CD4-positive, alpha-beta T cell treated with Interleukin-15 for 4 hours (primary cell): ENCODE results near the gene ZNF550.

ENCODE experiments used
- DNase-seq: peaks from one replicate; pipeline ENCODE4 v3.0.0-alpha.2; 2020; ENCODE audit warnings: low spot score

ZNF550 gene

GRCh38 chr19:57559404-57560025, at the start of gene ZNF550:
Gene ZNF550, minus strand, starts transcription at chr19:57559863. Its CDS starts 181 bp downstream, at chr19:57559682.
- DNase-seq = peak; percentile 88

- no peak for DNase-seq
Measured at GRCh38 chr19:57606931-57607330, 47.3 kb upstream of the ZNF550 start.

- peak; percentile 90 for DNase-seq
Measured at GRCh38 chr19:57599761-57600383, 40.2 kb upstream of the ZNF550 start, which contains the start of gene ZNF530. Gene ZNF530, plus strand, starts transcription at chr19:57599885. Its CDS starts 4,461 bp downstream, at chr19:57604346.

GRCh38 chr19:57599377-57599760, 39.7 kb upstream of the ZNF550 start:
- DNase-seq = no peak

- DNase-seq = no peak
Measured at GRCh38 chr19:57587529-57587928, 27.9 kb upstream of the ZNF550 start.

GRCh38 chr19:57583521-57584416, 24.1 kb upstream of the ZNF550 start, which contains the start of gene ZIK1:
Gene ZIK1, plus strand, starts transcription at chr19:57584145. Its CDS starts 212 bp downstream, at chr19:57584357.
- DNase-seq = peak; percentile 93

GRCh38 chr19:57583104-57583520, 23.4 kb upstream of the ZNF550 start:
- DNase-seq = no peak

GRCh38 chr19:57578487-57579205, 19.0 kb upstream of the ZNF550 start, which contains the start of gene ZNF416:
Gene ZNF416, minus strand, starts transcription at chr19:57578911. Its CDS starts 207 bp downstream, at chr19:57578704.
- peak; percentile 99 for DNase-seq

- DNase-seq = no peak
Measured at GRCh38 chr19:57576661-57577060, 17.0 kb upstream of the ZNF550 start.

GRCh38 chr19:57572415-57572947, 12.8 kb upstream of the ZNF550 start:
- DNase-seq = no peak

- no peak for DNase-seq
Measured at GRCh38 chr19:57570707-57571106, 11.0 kb upstream of the ZNF550 start.

GRCh38 chr19:57566396-57567265, 7.0 kb upstream of the ZNF550 start:
- DNase-seq = no peak

- DNase-seq = no peak
Measured at GRCh38 chr19:57563547-57563946, 3.9 kb upstream of the ZNF550 start.

- no peak for DNase-seq
Measured at GRCh38 chr19:57560049-57560491, 407 bp upstream of the ZNF550 start.

- peak; percentile 2 for DNase-seq
Measured at GRCh38 chr19:57559008-57559403, 657 bp downstream of the ZNF550 start.

GRCh38 chr19:57558525-57558924, 1.1 kb downstream of the ZNF550 start:
- no peak for DNase-seq

- DNase-seq = no peak
Measured at GRCh38 chr19:57557659-57558058, 2.0 kb downstream of the ZNF550 start.

- DNase-seq = no peak
Measured at GRCh38 chr19:57552432-57552831, 7.2 kb downstream of the ZNF550 start.

GRCh38 chr19:57546513-57546912, 13.2 kb downstream of the ZNF550 start:
- no peak for DNase-seq

GRCh38 chr19:57537953-57538547, 21.6 kb downstream of the ZNF550 start:
- no peak for DNase-seq
